GM19023 (cell line): ENCODE results near the gene BBS1.
"Not testable (repeated sequence)": the region's sequence is repeated elsewhere in the genome, so short reads cannot be mapped to it uniquely, and the experiment has no call there.

Experiments
- ATAC-seq: cut with Tn5 transposase; IDR thresholded peaks from one replicate; pipeline ENCODE4 v1.9.1; 2021; ENCODE audit warnings: mild to moderate bottlenecking, moderate library complexity; ENCODE audit not compliant: unreplicated experiment

The BBS1 gene

GRCh38 chr11:66569076-66569475 is 58.6 kb downstream of the BBS1 start:
- no peak for ATAC-seq

GRCh38 chr11:66570079-66570849 is 59.8 kb downstream of the BBS1 start:
- no peak for ATAC-seq

DNA sequence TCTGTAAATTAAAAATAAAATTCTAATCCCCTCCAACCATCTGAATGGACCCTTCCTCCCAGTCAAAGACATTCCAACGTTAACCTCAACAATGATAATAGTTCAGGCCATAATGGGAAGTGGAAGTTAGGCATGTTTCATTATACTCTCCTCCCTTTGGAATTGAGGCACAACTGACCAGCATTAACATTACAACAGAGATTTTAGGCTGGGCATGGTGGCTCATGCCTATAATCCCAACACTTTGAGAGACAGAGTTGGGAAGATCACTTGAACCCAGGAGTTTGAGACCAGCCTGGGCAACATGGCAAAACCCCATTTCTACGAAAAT is 60.4 kb downstream of the BBS1 start:
- no peak for ATAC-seq

GRCh38 chr11:66579017-66579606 is 68.7 kb downstream of the BBS1 start:
- no peak for ATAC-seq

DNA sequence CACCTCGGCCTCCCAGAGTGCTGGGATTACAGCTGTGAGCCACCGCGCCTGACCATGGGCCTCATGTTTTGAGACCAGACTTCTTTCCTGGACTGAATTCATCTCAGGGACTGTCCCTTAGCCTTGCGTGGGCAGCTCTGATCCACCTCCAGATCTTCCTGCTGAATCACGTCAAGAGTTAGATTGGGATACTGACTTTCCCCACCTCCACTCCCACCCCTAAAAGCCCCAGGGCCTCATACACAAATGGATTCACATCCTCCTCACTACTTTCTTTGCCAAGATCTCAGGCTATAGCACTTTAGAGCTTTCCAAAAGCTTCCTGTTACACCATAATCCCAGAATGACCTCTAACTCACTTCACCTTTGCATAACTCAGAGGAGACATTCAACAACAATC is 70.4 kb downstream of the BBS1 start:
- no peak for ATAC-seq

- ATAC-seq: no peak
Measured at GRCh38 chr11:66581261-66581660, 70.8 kb downstream of the BBS1 start.

DNA sequence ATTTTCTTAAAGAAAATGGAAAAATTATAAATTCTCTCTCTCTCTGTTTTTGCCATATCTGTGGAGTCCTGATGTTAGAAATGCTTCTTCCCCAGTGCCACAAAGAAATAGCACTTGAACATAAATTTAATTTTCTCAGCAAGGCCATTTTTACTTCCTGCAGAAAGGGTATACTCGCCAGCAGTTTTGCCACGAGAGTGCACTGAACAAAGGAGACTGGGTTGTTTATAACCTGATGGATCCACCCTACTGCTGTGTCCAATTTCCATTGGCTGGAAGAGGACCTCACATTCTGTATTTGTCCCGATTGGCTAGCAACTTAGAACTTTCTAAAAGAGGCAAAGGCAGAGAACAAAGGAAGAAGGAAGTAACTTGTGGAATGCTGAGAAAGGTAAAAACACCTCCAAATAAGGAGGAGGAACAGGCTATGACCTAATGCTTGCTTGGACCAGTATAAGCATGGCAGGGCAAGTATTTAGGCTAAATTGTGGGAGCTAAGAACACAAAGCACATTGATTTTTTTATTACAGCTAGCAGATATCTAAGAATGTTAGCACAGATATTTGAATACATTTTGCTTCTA is 72.2 kb downstream of the BBS1 start:
- not testable (repeated sequence) for ATAC-seq
